OCI-LY1 (cell line): Measurements from ENCODE around the gene MTUS2.

ENCODE experiments used
- H2AFZ ChIP-seq: fragments of 200-600 bp; sonication (generic), shearing (Covaris generic); 2 replicates; pipeline ENCODE4 v1.6.0; 2014; ENCODE audit warnings: antibody characterized with exemption, mild to moderate bottlenecking, low read length
- H3F3A ChIP-seq: fragments of 200-600 bp; sonication (generic), shearing (Covaris generic); 2 replicates; pipeline ENCODE4 v1.6.0; 2014; ENCODE audit warnings: mild to moderate bottlenecking, antibody characterized with exemption, low read length, moderate library complexity; ENCODE audit not compliant: insufficient read depth
- H3K27ac ChIP-seq: fragments of 200-600 bp; sonication (generic); 2 replicates; pipeline ENCODE4 v1.5.1; 2014; ENCODE audit warnings: low read length, mixed run types, mild to moderate bottlenecking, low read depth; ENCODE audit not compliant: poor library complexity, severe bottlenecking
- H3K27me3 ChIP-seq: fragments of 200-600 bp; sonication (generic); 2 replicates; pipeline ENCODE4 v1.6.0; 2014; ENCODE audit warnings: antibody characterized with exemption, mild to moderate bottlenecking, low read length, moderate library complexity; ENCODE audit not compliant: insufficient read depth
- H3K36me3 ChIP-seq: fragments of 200-600 bp; sonication (generic); 2 replicates; pipeline ENCODE4 v1.6.1; 2014; ENCODE audit warnings: mild to moderate bottlenecking, antibody characterized with exemption, low read length, moderate library complexity, mixed read lengths; ENCODE audit not compliant: insufficient read depth
- H3K4me1 ChIP-seq: fragments of 200-600 bp; sonication (generic); 2 replicates; pipeline ENCODE4 v1.5.1; 2014; ENCODE audit warnings: mild to moderate bottlenecking, low read length, moderate library complexity; ENCODE audit not compliant: insufficient read depth, severe bottlenecking
- H3K4me2 ChIP-seq: fragments of 200-600 bp; sonication (generic), shearing (Covaris generic); 2 replicates; pipeline ENCODE4 v1.6.1; 2014; ENCODE audit warnings: low read length
- H3K4me3 ChIP-seq: fragments of 200-600 bp; sonication (generic); 2 replicates; pipeline ENCODE4 v1.5.1; 2014; ENCODE audit warnings: low read length, low read depth, mild to moderate bottlenecking, mixed read lengths; ENCODE audit not compliant: poor library complexity, severe bottlenecking
- H3K79me2 ChIP-seq: fragments of 200-600 bp; shearing (Covaris generic); 2 replicates; pipeline ENCODE4 v1.6.1; 2016; ENCODE audit warnings: mixed run types, low read length, mixed read lengths; ENCODE audit not compliant: insufficient read depth
- H3K9ac ChIP-seq: fragments of 200-600 bp; sonication (generic), shearing (Covaris generic); 2 replicates; pipeline ENCODE4 v1.6.1; 2014; ENCODE audit warnings: mild to moderate bottlenecking, low read length, mixed read lengths
- H3K9me2 ChIP-seq: fragments of 200-600 bp; sonication (generic), shearing (Covaris generic); 2 replicates; pipeline ENCODE4 v1.6.1; 2014; ENCODE audit warnings: low read depth, mild to moderate bottlenecking, low read length, mixed read lengths
- H3K9me3 ChIP-seq: fragments of 200-600 bp; shearing (Covaris generic); 2 replicates; pipeline ENCODE4 v1.6.1; 2014; ENCODE audit warnings: low read length, mixed read lengths
- H4K20me1 ChIP-seq: fragments of 200-600 bp; sonication (generic), shearing (Covaris generic); 2 replicates; pipeline ENCODE4 v1.6.0; 2016; ENCODE audit warnings: mild to moderate bottlenecking, low read length; ENCODE audit not compliant: insufficient read depth
- CTCF ChIP-seq: fragments of 200-600 bp; sonication (generic), shearing (Covaris generic); IDR thresholded peaks from 2 replicates; pipeline ENCODE4 v1.5.1; 2017; ENCODE audit warnings: mild to moderate bottlenecking, antibody characterized with exemption, low read length, moderate library complexity, mixed read lengths
- EZH2 ChIP-seq: fragments of 200-600 bp; sonication (generic), shearing (Covaris generic); IDR thresholded peaks from 2 replicates; pipeline ENCODE4 v1.8.0; 2017; ENCODE audit warnings: borderline replicate concordance, mixed run types, mild to moderate bottlenecking, antibody characterized with exemption, low read length, moderate library complexity, mixed read lengths

Gene MTUS2

GRCh38 chr13:29028868-29029267, 208.7 kb downstream of the MTUS2 start:
- Histone ChIP-seq H3K27ac (no peak overlapping the region), H3K9me3 (no peaks in the 10 kb centered on the region), H3K79me2 (no peaks in the 10 kb centered on the region), H3K27me3 (no peaks in the 10 kb centered on the region), H3K9me2 (no peaks in the 10 kb centered on the region), H3F3A (no peaks in the 10 kb centered on the region), H3K4me3 (no peak overlapping the region), H3K4me2 (no peak overlapping the region), H3K4me1 (no peaks in the 10 kb centered on the region), H2AFZ (no peak overlapping the region), H3K9ac (no peak overlapping the region), H4K20me1 (no peaks in the 10 kb centered on the region), H3K36me3 (no peaks in the 10 kb centered on the region)
- TF ChIP-seq CTCF (no peak), EZH2 (no peak)

GRCh38 chr13:29038700-29039099, 218.6 kb downstream of the MTUS2 start:
- Histone ChIP-seq H3K27ac (no peak overlapping the region), H3K36me3 (no peaks in the 10 kb centered on the region), H2AFZ (no peak overlapping the region), H3K9me2 (no peaks in the 10 kb centered on the region), H3K4me3 (no peak overlapping the region), H4K20me1 (no peaks in the 10 kb centered on the region), H3F3A (no peaks in the 10 kb centered on the region), H3K79me2 (no peaks in the 10 kb centered on the region), H3K4me2 (no peak overlapping the region), H3K9me3 (no peaks in the 10 kb centered on the region), H3K4me1 (no peaks in the 10 kb centered on the region), H3K9ac (no peak overlapping the region), H3K27me3 (no peaks in the 10 kb centered on the region)
- TF ChIP-seq EZH2 (no peak), CTCF (no peak)

GRCh38 chr13:29039212-29039611, 219.1 kb downstream of the MTUS2 start:
- no peaks in the 10 kb centered on the region for H3K36me3 ChIP-seq
- H2AFZ ChIP-seq, result no peak overlapping the region
- no peak overlapping the region for H3K9ac ChIP-seq
- H3K27me3 ChIP-seq, result no peaks in the 10 kb centered on the region
- no peaks in the 10 kb centered on the region for H3F3A ChIP-seq
- no peak overlapping the region for H3K4me2 ChIP-seq
- H3K9me3 ChIP-seq, result no peaks in the 10 kb centered on the region
- no peak overlapping the region for H3K27ac ChIP-seq
- no peak for TF ChIP-seq EZH2
- TF ChIP-seq CTCF, result no peak
- no peaks in the 10 kb centered on the region for H3K79me2 ChIP-seq
- no peak overlapping the region for H3K4me3 ChIP-seq
- H3K4me1 ChIP-seq, result no peaks in the 10 kb centered on the region
- no peaks in the 10 kb centered on the region for H4K20me1 ChIP-seq
- no peaks in the 10 kb centered on the region for H3K9me2 ChIP-seq
